Activated T-cell treated with anti-CD3 and anti-CD28 coated beads, Interleukin-2, amount 50 U/mL, for 72 hours (primary cell): ENCODE measurements around the gene MARCHF9. TPM values are rescaled to one million over a fixed set of nuclear protein-coding genes. Genes with fewer than 3 reads are reported as not detected.

Experiments
- ATAC-seq, 2 donors: fragments of 150-1000 bp; cut with Tn5 transposase; replicated peaks in 1 of 2; 2 replicates each; pipeline ENCODE4 v1.10.0; 2021; ENCODE audit warnings: moderate library complexity in 2 of 2, mild to moderate bottlenecking in 1 of 2
- DNase-seq, 2 donors: peaks; one replicate each; pipeline ENCODE4 v3.0.0; 2021 to 2022; ENCODE audit warnings: mixed read lengths in 1 of 2
- H3K27ac Mint-ChIP-seq: one replicate; pipeline ENCODE4 v1.8.0; 2022; ENCODE audit warnings: mild to moderate bottlenecking, moderate library complexity, mixed read lengths
- H3K27me3 Mint-ChIP-seq: one replicate; pipeline ENCODE4 v1.8.0; 2022; ENCODE audit warnings: low read depth, mixed read lengths
- H3K36me3 Mint-ChIP-seq, 2 donors: one replicate each; pipeline ENCODE4 v1.8.0; 2022; ENCODE audit warnings: mixed read lengths in 2 of 2, mild to moderate bottlenecking in 1 of 2; ENCODE audit not compliant: insufficient read depth in 2 of 2
- H3K4me1 Mint-ChIP-seq: one replicate; pipeline ENCODE4 v1.8.0; 2022; ENCODE audit warnings: low read depth, mixed read lengths
- H3K4me3 Mint-ChIP-seq, 2 donors: one replicate each; pipeline ENCODE4 v1.8.0; 2022; ENCODE audit warnings: mild to moderate bottlenecking in 2 of 2, mixed read lengths in 2 of 2, moderate library complexity in 2 of 2
- H3K9me3 Mint-ChIP-seq, 2 donors: one replicate each; pipeline ENCODE4 v1.8.0; 2022; ENCODE audit warnings: mixed read lengths in 2 of 2
- total RNA-seq, 2 donors: library from RNA; stranded (reverse); gene quantifications; one replicate each; pipeline ENCODE4 v1.2.3, GENCODE V29; 2022

MARCHF9 gene
- total RNA-seq, 2 donors from 2014 or later: 30.2 to 32.9 TPM

DNA sequence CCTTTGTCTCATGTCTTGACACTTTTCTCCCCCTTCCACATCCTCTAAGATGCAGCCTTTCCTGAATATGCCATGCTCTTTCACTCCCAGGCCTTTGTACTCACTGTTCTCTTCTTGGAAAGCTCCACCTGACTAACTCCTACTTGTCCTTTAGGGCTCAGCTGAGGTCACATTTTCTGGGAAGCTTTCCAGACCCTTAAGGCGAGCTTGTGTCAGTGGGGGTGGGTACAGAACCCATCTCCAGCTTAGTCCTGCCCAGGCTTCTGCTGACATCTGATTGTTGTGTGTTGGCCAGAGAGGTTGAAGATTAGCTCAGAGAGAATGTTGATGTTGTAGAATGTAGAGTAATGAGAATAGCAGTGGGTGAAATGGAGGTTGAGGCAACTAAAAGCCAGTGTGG, 24.8 kb downstream of the MARCHF9 start:
- DNase-seq (no peak), ATAC-seq (no peak)
- Mint-ChIP-seq H3K4me1 (peaks cover 20% of the 10 kb centered on the region), H3K36me3 (peaks cover 6 to 11% of the 10 kb centered on the region in 2 donors), H3K27ac (peak overlapping the region; percentile 17), H3K9me3 (no peaks in the 10 kb centered on the region), H3K27me3 (no peaks in the 10 kb centered on the region), H3K4me3 (no peak overlapping the region)

DNA sequence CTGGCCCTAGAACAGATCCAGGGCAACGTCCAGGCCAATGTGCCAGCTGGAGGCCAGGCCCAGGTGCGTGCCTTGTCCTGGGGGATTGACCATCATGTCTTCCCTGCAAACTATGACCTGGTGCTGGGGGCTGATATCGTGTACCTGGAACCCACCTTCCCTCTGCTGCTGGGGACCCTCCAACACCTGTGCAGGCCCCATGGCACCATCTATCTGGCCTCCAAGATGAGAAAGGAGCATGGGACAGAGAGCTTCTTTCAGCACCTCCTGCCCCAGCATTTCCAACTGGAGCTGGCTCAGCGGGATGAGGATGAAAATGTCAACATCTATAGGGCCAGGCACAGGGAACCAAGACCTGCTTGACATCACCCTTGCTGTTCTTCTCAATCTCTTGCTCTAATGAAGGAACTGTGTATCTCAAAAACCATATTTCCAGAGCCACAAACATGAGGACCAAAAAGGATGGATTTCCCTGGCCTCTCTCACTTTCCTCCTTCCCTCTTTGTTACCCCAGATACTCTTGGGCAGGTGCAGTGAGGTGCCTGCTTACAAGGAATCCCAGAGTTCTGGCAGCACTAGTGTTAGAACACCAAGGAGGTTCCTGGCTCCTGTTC, 25.5 kb downstream of the MARCHF9 start:
- H3K9me3 Mint-ChIP-seq: no peaks in the 10 kb centered on the region
- H3K4me1 Mint-ChIP-seq: peaks cover 20% of the 10 kb centered on the region
- DNase-seq (no peak), ATAC-seq (no peak)
- no peak overlapping the region for H3K4me3 Mint-ChIP-seq
- H3K36me3 Mint-ChIP-seq: peaks cover 6 to 11% of the 10 kb centered on the region in 2 donors
- H3K27ac Mint-ChIP-seq: no peak overlapping the region
- H3K27me3 Mint-ChIP-seq: no peaks in the 10 kb centered on the region

DNA sequence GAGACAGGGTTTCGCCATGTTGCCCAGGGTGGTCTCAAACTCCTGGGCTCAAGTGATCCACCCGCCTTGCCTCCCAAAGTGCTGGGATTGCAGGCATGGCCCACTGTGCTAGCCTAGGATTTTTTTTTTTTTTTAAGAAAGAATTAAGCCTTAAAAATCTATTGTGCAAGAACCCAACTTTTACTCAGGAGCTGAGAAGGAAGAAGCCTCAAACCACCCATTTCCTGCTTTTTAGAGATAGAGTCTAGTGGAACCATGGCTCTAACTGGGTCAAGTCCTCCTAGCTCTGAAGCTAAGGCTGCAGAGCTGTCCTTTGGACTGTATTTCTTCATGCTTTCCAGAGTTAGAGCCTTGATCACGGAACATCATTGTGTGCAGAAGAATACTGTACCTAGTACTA, 26.3 kb downstream of the MARCHF9 start:
- DNase-seq (no peak), ATAC-seq (no peak)
- peaks cover 1 to 13% of the 10 kb centered on the region in 2 donors for H3K36me3 Mint-ChIP-seq
- H3K4me1 Mint-ChIP-seq: peaks cover 20% of the 10 kb centered on the region
- H3K27me3 Mint-ChIP-seq: no peaks in the 10 kb centered on the region
- H3K27ac Mint-ChIP-seq: peak overlapping the region; percentile 97
- H3K4me3 Mint-ChIP-seq: no peak overlapping the region
- no peaks in the 10 kb centered on the region for H3K9me3 Mint-ChIP-seq

DNA sequence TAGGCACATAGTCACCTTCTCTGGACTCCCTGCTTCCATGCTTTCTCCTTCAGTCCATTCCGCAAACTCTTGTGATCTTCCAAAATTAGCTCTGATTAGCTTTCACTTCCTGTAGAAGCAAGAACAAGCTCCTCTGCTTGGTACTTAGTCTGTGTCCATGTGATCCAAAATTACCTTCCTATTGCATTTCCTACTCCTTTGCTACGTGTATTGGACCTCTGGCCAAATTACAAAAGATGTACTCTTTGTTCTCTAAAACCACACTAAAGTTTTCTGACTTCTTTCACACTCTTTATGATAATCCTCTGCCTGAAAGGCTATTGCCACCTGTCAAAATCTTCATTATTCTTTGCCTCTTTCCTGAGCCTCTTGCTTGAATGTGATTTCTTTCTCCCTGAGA, 26.9 kb downstream of the MARCHF9 start:
- ATAC-seq: no peak
- H3K9me3 Mint-ChIP-seq: no peaks in the 10 kb centered on the region
- DNase-seq: no peak
- H3K4me1 Mint-ChIP-seq: peaks cover 20% of the 10 kb centered on the region
- H3K27ac Mint-ChIP-seq: peak overlapping the region; percentile 97
- peaks cover 1 to 18% of the 10 kb centered on the region in 2 donors for H3K36me3 Mint-ChIP-seq
- peak overlapping the region in 1 of 2 donors; percentile 98 for H3K4me3 Mint-ChIP-seq
- no peaks in the 10 kb centered on the region for H3K27me3 Mint-ChIP-seq

DNA sequence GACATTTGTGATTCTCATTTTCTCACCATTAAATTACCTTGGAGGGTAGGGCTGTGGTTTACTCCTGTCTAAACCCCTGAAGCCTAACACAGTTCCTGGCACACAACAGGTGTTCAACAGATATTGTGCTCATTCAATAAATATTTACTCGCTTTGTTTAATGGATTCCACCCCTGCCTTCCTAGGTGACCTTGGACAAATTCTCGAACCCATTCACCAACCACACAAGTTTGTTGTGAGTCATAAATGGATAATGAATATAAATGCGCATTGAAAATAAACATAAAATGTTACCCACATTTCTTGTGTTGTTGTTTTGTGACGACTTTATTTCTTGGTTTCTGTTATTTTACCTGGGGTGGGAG, 27.3 kb downstream of the MARCHF9 start:
- H3K4me1 Mint-ChIP-seq: peaks cover 20% of the 10 kb centered on the region
- H3K27me3 Mint-ChIP-seq: no peaks in the 10 kb centered on the region
- peak overlapping the region; percentile 97 for H3K27ac Mint-ChIP-seq

DNA sequence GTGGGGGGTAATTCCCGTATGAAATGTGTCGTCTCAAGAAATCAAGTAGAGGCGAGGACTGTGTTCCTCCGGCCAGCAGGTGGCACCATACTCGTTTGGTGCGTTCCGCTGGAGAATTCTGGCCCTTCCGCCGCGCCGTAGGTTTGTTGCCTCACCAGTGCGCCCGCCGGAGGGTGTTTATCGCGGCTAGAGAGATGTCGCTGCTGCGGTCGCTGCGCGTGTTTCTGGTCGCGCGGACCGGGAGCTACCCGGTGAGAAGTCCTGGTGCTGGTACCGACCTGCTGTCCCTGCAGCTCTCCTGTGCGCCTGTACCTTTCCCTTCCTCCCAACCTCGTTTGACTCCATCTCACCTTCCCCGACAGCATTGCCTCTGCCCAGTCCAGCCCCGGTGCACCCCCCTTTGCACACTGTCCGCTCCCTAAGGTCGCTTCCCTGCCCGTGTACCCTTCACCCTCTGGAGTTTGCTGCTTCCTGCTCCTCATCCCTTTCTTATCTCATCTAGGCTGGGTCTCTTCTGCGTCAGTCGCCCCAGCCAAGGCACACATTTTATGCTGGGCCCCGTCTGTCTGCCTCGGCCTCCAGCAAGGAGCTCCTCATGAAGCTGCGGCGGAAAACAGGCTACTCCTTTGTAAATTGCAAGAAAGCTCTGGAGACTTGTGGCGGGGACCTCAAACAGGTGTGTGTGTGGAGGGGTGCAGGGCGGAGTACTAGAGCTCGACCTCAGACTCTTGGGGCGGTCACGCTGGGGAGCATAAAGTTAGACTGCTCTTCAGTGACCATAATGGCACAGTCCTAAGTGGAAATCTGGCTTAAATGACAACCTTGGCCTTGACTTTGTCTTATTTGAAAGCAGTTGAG, 27.9 kb downstream of the MARCHF9 start, which contains the start of gene TSFM:
Gene TSFM (plus strand): TSS at position 180 of the 858 bp plus-strand sequence. CDS start 15 bp downstream, at position 195.
- Mint-ChIP-seq H3K4me3 (peak within 1 kb of the TSS; percentile 98), H3K27ac (peak within 1 kb of the TSS; percentile 97), H3K27me3 (no peaks in the 10 kb centered on the region), H3K9me3 (no peaks in the 10 kb centered on the region), H3K36me3 (peaks cover 1 to 23% of the 10 kb centered on the region in 2 donors), H3K4me1 (peaks cover 20% of the 10 kb centered on the region)
- ATAC-seq: peak; percentile 89 to 91
- DNase-seq: peak; percentile 97

More for the DNA sequence above, 27.3 kb downstream of the MARCHF9 start:
- no peaks in the 10 kb centered on the region for H3K9me3 Mint-ChIP-seq
- peaks cover 1 to 18% of the 10 kb centered on the region in 2 donors for H3K36me3 Mint-ChIP-seq
- H3K4me3 Mint-ChIP-seq: peak overlapping the region; percentile 98
- no peak for DNase-seq
- ATAC-seq: peak in 1 of 2 donors; percentile 1

DNA sequence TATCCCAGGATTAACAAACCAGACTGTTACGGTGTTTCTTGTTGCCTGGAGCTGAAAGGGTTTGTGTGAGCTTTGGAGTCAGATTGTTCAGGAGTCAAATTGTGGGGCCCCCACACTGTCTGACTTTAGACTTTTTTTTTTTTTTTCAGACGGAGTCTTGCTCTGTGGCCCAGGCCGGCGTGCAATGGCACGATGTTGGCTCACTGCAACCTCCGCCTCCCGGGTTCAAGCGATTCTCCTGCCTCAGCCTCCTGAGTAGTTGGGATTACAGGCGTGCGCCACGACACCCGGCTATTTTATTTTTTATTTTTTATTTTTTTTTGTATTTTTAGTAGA, 28.5 kb downstream of the MARCHF9 start:
- H3K36me3 Mint-ChIP-seq: peaks cover 0 to 24% of the 10 kb centered on the region in 2 donors
- no peak for DNase-seq

DNA sequence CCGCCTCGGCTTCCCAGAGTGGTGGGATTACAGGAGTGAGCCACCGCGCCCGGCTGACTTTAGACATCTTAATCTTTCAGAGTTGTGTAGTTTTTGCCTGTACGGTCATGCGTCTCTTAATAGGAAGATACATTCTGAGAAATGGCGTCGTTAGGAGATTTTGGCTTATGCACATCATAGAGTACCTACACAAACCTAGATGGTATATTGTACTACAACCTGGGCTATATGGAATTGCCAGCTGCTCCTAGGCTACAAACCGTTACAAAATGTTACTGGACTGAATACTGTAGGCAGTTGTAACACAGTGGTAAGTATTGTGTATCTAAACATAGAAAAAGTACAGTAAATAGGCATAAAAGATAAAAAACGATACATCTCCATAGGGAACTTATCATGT, 29.0 kb downstream of the MARCHF9 start:
- Mint-ChIP-seq H3K27ac (peak overlapping the region; percentile 62), H3K36me3 (peaks cover 0 to 26% of the 10 kb centered on the region in 2 donors), H3K9me3 (no peaks in the 10 kb centered on the region), H3K4me3 (peak overlapping the region; percentile 65 to 72), H3K4me1 (peaks cover 20% of the 10 kb centered on the region), H3K27me3 (no peaks in the 10 kb centered on the region)
- DNase-seq (no peak), ATAC-seq (no peak)

More for the DNA sequence above, 28.5 kb downstream of the MARCHF9 start:
- H3K4me3 Mint-ChIP-seq: peak overlapping the region; percentile 98
- no peak for ATAC-seq
- H3K27ac Mint-ChIP-seq: peak overlapping the region; percentile 97
- H3K9me3 Mint-ChIP-seq: no peaks in the 10 kb centered on the region
- no peaks in the 10 kb centered on the region for H3K27me3 Mint-ChIP-seq
- peaks cover 20% of the 10 kb centered on the region for H3K4me1 Mint-ChIP-seq

DNA sequence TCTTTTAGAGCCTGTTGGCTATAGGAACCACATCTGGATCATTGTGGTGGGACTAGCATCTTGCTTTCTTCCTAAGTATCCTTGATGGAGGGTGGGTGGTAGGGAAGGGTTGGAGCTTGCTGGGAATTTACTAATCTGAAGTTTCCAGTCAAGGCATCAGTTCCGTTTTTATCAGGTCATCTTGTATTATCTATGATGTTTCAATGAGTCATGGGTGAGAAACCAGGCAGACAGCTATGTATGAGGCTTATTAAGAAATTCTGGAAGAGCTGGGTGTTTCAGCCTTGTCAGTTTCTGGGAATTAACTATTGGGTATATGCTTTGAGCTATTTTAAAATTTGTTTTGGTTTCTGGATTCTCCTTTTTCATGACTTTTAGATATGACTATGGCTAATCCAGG, 39.0 kb downstream of the MARCHF9 start:
- no peak for ATAC-seq
- peak overlapping the region in 1 of 2 donors; percentile 23 for H3K4me3 Mint-ChIP-seq
- H3K4me1 Mint-ChIP-seq: peaks cover 12% of the 10 kb centered on the region
- H3K36me3 Mint-ChIP-seq: peaks cover 2 to 20% of the 10 kb centered on the region in 2 donors
- no peaks in the 10 kb centered on the region for H3K9me3 Mint-ChIP-seq
- DNase-seq: no peak
- H3K27ac Mint-ChIP-seq: peak overlapping the region; percentile 79
- no peaks in the 10 kb centered on the region for H3K27me3 Mint-ChIP-seq

DNA sequence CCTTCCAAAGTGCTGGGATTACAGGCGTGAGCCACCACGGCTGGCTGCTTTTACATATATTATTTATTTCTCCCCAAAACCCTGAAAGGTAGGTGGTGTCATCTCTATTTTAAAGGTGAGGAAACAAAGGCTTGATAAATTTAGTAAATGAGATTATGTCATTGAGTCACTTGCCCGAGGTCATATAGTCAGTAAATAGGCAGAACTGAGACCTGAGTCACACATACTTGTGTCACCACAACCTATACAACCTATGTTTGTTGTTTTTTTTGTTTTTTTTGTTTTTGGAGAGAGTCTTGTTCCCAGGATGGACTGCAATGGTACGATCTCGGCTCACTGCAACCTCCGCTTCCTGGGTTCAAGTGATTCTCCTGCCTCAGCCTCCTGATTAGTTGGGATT, 40.5 kb downstream of the MARCHF9 start:
- no peaks in the 10 kb centered on the region for H3K27me3 Mint-ChIP-seq
- peaks cover 2 to 25% of the 10 kb centered on the region in 2 donors for H3K36me3 Mint-ChIP-seq
- no peak for DNase-seq
- no peak for ATAC-seq
- H3K9me3 Mint-ChIP-seq: no peaks in the 10 kb centered on the region
- H3K4me3 Mint-ChIP-seq: no peak overlapping the region
- H3K4me1 Mint-ChIP-seq: peaks cover 12% of the 10 kb centered on the region
- peak overlapping the region; percentile 66 for H3K27ac Mint-ChIP-seq

DNA sequence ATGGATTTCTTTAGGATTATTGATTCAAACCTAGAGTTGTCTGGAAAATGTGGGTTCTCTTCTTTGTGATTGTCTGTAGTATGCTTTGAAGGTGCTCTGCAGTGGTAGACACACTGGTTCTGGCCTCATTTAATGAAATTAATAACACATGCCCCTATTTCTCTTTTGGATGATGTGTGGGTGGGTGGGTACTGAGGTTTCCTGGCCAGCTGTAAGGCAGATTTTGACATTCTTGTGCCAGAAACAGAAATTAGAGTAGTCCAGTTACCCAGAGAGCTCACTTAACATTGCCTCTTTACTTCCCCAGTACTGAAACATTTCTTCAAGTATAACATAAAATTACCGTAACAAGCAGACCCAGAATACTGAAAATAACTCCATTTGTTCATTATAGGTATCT, 42.1 kb downstream of the MARCHF9 start:
- no peaks in the 10 kb centered on the region for H3K27me3 Mint-ChIP-seq

DNA sequence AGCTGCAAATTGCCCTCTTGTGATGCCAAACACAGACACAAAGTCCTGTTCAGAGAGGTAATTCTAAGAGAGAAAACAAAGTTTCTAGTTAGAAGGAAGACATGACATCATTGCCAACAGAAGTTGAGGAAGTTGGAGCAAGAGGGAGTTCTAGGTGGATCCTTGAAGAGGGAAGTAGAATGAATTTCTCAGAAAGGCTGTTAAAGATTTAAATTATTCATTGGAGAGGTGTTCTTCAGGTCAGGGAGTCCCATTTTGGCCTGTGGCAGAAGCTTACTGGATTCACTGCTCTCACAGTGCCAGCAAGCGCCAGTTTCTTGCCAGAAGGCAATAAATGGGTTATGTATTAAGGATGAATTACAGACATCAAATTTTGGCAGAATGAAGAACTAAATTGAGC, 43.0 kb downstream of the MARCHF9 start:
- Mint-ChIP-seq H3K36me3 (peaks cover under 1 to 27% of the 10 kb centered on the region in 2 donors), H3K4me3 (no peak overlapping the region), H3K4me1 (peaks cover 12% of the 10 kb centered on the region), H3K27ac (peak overlapping the region; percentile 32), H3K9me3 (no peaks in the 10 kb centered on the region), H3K27me3 (no peaks in the 10 kb centered on the region)
- ATAC-seq: no peak
- no peak for DNase-seq

More for the DNA sequence above, 42.1 kb downstream of the MARCHF9 start:
- Mint-ChIP-seq H3K9me3 (no peaks in the 10 kb centered on the region), H3K4me1 (peaks cover 12% of the 10 kb centered on the region), H3K4me3 (no peak overlapping the region), H3K36me3 (peaks cover 2 to 25% of the 10 kb centered on the region in 2 donors), H3K27ac (no peak overlapping the region)
- DNase-seq (no peak), ATAC-seq (no peak)

DNA sequence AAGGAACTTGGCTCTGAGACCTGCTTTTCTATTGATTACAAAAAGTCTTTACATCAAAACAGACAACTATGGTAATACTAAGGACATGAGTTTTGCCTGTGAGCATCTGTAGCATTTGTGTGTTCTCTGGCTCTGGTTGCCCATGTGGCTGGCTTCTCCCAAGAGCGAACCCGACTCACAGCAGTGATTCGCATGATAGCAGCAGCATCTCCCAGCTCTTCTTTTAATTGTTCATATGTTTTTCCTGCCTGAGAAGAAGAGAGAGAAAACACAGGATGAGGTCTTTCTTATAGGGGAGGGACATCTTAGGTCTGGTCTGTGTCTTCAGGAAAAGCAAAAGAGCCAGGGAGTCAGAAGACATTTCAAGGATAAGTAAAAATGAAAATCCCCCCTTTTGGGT, 46.1 kb downstream of the MARCHF9 start:
- H3K4me1 Mint-ChIP-seq: no peaks in the 10 kb centered on the region
- H3K9me3 Mint-ChIP-seq: no peaks in the 10 kb centered on the region
- ATAC-seq (no peak), DNase-seq (no peak)
- no peak overlapping the region for H3K27ac Mint-ChIP-seq
- no peaks in the 10 kb centered on the region for H3K27me3 Mint-ChIP-seq
- H3K4me3 Mint-ChIP-seq: no peak overlapping the region
- H3K36me3 Mint-ChIP-seq: peaks cover 0 to 16% of the 10 kb centered on the region in 2 donors
